GM21526 (cell line): ENCODE data around the gene EXOC2.
"Not testable (repeated sequence)": the region's sequence is repeated elsewhere in the genome, so short reads cannot be mapped to it uniquely, and the experiment has no call there.

Experiments used
- ATAC-seq: cut with Tn5 transposase; IDR thresholded peaks from one replicate; pipeline ENCODE4 v1.9.1; 2021; ENCODE audit warnings: moderate library complexity; ENCODE audit not compliant: unreplicated experiment, low FRiP score

EXOC2 gene

GRCh38 chr6:593907-594212 lies 99.1 kb downstream of the EXOC2 start:
- no peak for ATAC-seq

- ATAC-seq: no peak
Measured at GRCh38 chr6:593139-593906, 99.6 kb downstream of the EXOC2 start.

- ATAC-seq: no peak
Measured at GRCh38 chr6:589090-589489, 103.8 kb downstream of the EXOC2 start.

- ATAC-seq: no peak
Measured at GRCh38 chr6:586553-586952, 106.4 kb downstream of the EXOC2 start.

- ATAC-seq: no peak
Measured at GRCh38 chr6:583635-584034, 109.3 kb downstream of the EXOC2 start.

- ATAC-seq: no peak
Measured at GRCh38 chr6:583116-583515, 109.8 kb downstream of the EXOC2 start.

- ATAC-seq: no peak
Measured at GRCh38 chr6:582370-582769, 110.6 kb downstream of the EXOC2 start.

- no peak for ATAC-seq
Measured at GRCh38 chr6:579339-579738, 113.6 kb downstream of the EXOC2 start.

- ATAC-seq: no peak
Measured at GRCh38 chr6:572596-573265, 120.2 kb downstream of the EXOC2 start.

- ATAC-seq: no peak
Measured at GRCh38 chr6:571892-572291, 121.0 kb downstream of the EXOC2 start.

GRCh38 chr6:570825-571224 lies 122.1 kb downstream of the EXOC2 start:
- ATAC-seq: no peak

GRCh38 chr6:568954-569523 lies 123.9 kb downstream of the EXOC2 start:
- no peak for ATAC-seq

- ATAC-seq: no peak
Measured at GRCh38 chr6:568085-568484, 124.9 kb downstream of the EXOC2 start.

- ATAC-seq: no peak
Measured at GRCh38 chr6:563863-564262, 129.1 kb downstream of the EXOC2 start.

GRCh38 chr6:562052-562676 lies 130.8 kb downstream of the EXOC2 start:
- no peak for ATAC-seq

- ATAC-seq: not testable (repeated sequence)
Measured at GRCh38 chr6:561335-561734, 131.6 kb downstream of the EXOC2 start.

- ATAC-seq: no peak
Measured at GRCh38 chr6:558959-559358, 134.0 kb downstream of the EXOC2 start.

- no peak for ATAC-seq
Measured at GRCh38 chr6:558089-558488, 134.8 kb downstream of the EXOC2 start.

- ATAC-seq: no peak
Measured at GRCh38 chr6:551829-552350, 141.0 kb downstream of the EXOC2 start.

GRCh38 chr6:551405-551804 lies 141.5 kb downstream of the EXOC2 start:
- ATAC-seq: no peak

GRCh38 chr6:549906-550305 lies 143.0 kb downstream of the EXOC2 start:
- no peak for ATAC-seq
